ENCODE data around the gene XYLT2. TPM values are rescaled to one million over a fixed set of nuclear protein-coding genes. Genes with fewer than 3 reads are reported as not detected.

XYLT2 gene
- total RNA-seq, 1 experiment from 2014 or later, result 26.4 TPM

GRCh38 chr17:50298018-50298417 lies 47.9 kb upstream of the XYLT2 start:
- H3K4me3 Mint-ChIP-seq, result no peak overlapping the region
- no peak for DNase-seq
- Histone ChIP-seq H2BK15ac (ENCODE audit: low read depth, low read length) (no peak overlapping the region), H3K23me2 (ENCODE audit: insufficient read length, low read depth, low read length, poor library complexity, severe bottlenecking) (no peaks in the 10 kb centered on the region), H4K8ac (replicated peaks; ENCODE audit: insufficient read length, low read depth, low read length) (no peak overlapping the region), H3K9ac (ENCODE audit: extremely low read depth, insufficient read length, low read length) (no peak overlapping the region), H3K4ac (ENCODE audit: low read depth, low read length) (no peak overlapping the region), H4K91ac (ENCODE audit: insufficient read length, low read depth, low read length) (no peak overlapping the region), H2AFZ (ENCODE audit: low read length) (no peak overlapping the region), H3K14ac (ENCODE audit: insufficient read depth, low read length) (no peak overlapping the region), H2BK120ac (ENCODE audit: low read depth, low read length, poor library complexity, severe bottlenecking) (no peak overlapping the region), H3K18ac (ENCODE audit: insufficient read length, low read depth, low read length) (no peak overlapping the region), H3K4me1 (ENCODE audit: insufficient read depth, low read length) (no peaks in the 10 kb centered on the region), H3K79me1 (ENCODE audit: insufficient read depth, low read depth, low read length, poor library complexity, severe bottlenecking) (no peaks in the 10 kb centered on the region), H4K20me1 (ENCODE audit: control insufficient read depth, insufficient read depth, insufficient read length) (peaks cover 4% of the 10 kb centered on the region), H3K56ac (ENCODE audit: insufficient read length, low read depth, low read length) (no peak overlapping the region), H2AK5ac (ENCODE audit: insufficient read length, low read length) (no peak overlapping the region), H2BK20ac (ENCODE audit: low read depth, low read length, poor library complexity, severe bottlenecking) (no peak overlapping the region), H4K5ac (ENCODE audit: insufficient read length, low read depth, low read length) (no peak overlapping the region), H3K27me3 (ENCODE audit: insufficient read depth, low read length) (no peaks in the 10 kb centered on the region), H3K9me3 (ENCODE audit: control insufficient read depth, low read depth, low read length) (no peaks in the 10 kb centered on the region), H3K79me2 (ENCODE audit: insufficient read depth, low read length) (no peaks in the 10 kb centered on the region), H3K27ac (ENCODE audit: insufficient read length, low read depth, low read length) (no peak overlapping the region), H3K4me2 (ENCODE audit: insufficient read depth, insufficient read length, low read length) (no peak overlapping the region), H3K23ac (ENCODE audit: insufficient read length, low read depth, low read length) (no peak overlapping the region), H3T11ph (ENCODE audit: low read length) (no peak overlapping the region), H2BK12ac (ENCODE audit: insufficient read length, low read depth, low read length) (no peak overlapping the region), H2BK5ac (ENCODE audit: insufficient read length, low read length) (no peak overlapping the region)
- H3K27me3 Mint-ChIP-seq (ENCODE audit: low read depth), result peaks cover 3% of the 10 kb centered on the region; the same call in 1 of the 2 replicates
- H3K9me3 Mint-ChIP-seq, result no peaks in the 10 kb centered on the region
- no peaks in the 10 kb centered on the region for H3K36me3 Mint-ChIP-seq (ENCODE audit: insufficient read depth in 1 of 3, low read depth in 3 of 3)
- H3K27ac Mint-ChIP-seq, result no peak overlapping the region
- WGBS (ENCODE audit: extremely low coverage, insufficient read length, low lambda C conversion rate), result no CpG with 5 or more reads among the region's 11 CpGs
- TF ChIP-seq CTCF (conservative IDR thresholded peaks at IDR 0.05), result no peak
- peaks cover 10 to 14% of the 10 kb centered on the region in 2 experiments for H3K4me1 Mint-ChIP-seq
